ENCODE measurements around the gene MAML2. TPM values are rescaled to one million over a fixed set of nuclear protein-coding genes. Genes with fewer than 3 reads are reported as not detected.

Gene MAML2
- total and polyA plus RNA-seq, 8 donors, result 2.4 to 11.8 (median 4.1) TPM

DNA sequence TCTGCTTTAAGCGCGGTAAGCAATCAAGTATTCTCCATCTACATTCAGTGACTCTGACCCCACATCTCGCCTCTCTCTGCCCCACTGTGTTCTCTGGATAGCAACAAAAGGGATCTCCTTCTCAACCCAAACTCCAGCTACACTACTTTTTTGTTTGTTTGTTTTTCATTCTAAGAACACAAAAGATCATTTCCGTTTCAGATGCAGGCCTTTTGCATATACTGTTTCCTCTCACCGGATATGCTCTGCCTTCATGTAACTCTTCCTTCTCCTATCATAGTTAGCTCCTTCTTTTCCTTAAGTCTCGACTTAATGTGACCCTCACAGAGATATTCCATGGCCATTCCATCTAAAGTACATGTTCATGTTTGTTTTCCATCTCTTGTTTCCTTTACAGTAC lies 239.3 kb downstream of the MAML2 start:
- H3K27me3 ChIP-seq, result no peaks in the 10 kb centered on the region
- FAIRE-seq (no peak), DNase-seq (no peak), ATAC-seq (no peak)
- peaks cover 0 to 8% (median 0%) of the 10 kb centered on the region in 3 donors for H3K4me1 ChIP-seq
- H3K4me3 ChIP-seq, result no peak overlapping the region
- H3K27ac ChIP-seq, result no peak overlapping the region
- TF ChIP-seq, protein P1, sequence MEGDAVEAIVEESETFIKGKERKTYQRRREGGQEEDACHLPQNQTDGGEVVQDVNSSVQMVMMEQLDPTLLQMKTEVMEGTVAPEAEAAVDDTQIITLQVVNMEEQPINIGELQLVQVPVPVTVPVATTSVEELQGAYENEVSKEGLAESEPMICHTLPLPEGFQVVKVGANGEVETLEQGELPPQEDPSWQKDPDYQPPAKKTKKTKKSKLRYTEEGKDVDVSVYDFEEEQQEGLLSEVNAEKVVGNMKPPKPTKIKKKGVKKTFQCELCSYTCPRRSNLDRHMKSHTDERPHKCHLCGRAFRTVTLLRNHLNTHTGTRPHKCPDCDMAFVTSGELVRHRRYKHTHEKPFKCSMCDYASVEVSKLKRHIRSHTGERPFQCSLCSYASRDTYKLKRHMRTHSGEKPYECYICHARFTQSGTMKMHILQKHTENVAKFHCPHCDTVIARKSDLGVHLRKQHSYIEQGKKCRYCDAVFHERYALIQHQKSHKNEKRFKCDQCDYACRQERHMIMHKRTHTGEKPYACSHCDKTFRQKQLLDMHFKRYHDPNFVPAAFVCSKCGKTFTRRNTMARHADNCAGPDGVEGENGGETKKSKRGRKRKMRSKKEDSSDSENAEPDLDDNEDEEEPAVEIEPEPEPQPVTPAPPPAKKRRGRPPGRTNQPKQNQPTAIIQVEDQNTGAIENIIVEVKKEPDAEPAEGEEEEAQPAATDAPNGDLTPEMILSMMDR (IDR thresholded peaks at IDR 0.05), result no peak
- intact Hi-C loops (cut with DNase I), result no loop called here
- no peaks in the 10 kb centered on the region for H3K9me3 ChIP-seq
- no peaks in the 10 kb centered on the region for H3K36me3 ChIP-seq
- WGBS, 2 donors, result 71 to 82% methylated on average over 6 of the region's 6 CpGs

GRCh38 chr11:96103102-96103501 lies 239.9 kb downstream of the MAML2 start:
- ATAC-seq (no peak), DNase-seq (no peak), FAIRE-seq (no peak)
- no peak overlapping the region for H3K27ac ChIP-seq
- intact Hi-C loops (cut with DNase I), result no loop called here
- peaks cover 0 to 14% (median 3%) of the 10 kb centered on the region in 3 donors for H3K4me1 ChIP-seq
- 82 to 93% methylated on average over 1 of the region's 1 CpG for WGBS, 2 donors
- no peak overlapping the region for H3K4me3 ChIP-seq
- TF ChIP-seq, protein P1 (IDR thresholded peaks at IDR 0.05), result no peak
- H3K9me3 ChIP-seq, result no peaks in the 10 kb centered on the region
- H3K36me3 ChIP-seq, result no peaks in the 10 kb centered on the region
- no peaks in the 10 kb centered on the region for H3K27me3 ChIP-seq

DNA sequence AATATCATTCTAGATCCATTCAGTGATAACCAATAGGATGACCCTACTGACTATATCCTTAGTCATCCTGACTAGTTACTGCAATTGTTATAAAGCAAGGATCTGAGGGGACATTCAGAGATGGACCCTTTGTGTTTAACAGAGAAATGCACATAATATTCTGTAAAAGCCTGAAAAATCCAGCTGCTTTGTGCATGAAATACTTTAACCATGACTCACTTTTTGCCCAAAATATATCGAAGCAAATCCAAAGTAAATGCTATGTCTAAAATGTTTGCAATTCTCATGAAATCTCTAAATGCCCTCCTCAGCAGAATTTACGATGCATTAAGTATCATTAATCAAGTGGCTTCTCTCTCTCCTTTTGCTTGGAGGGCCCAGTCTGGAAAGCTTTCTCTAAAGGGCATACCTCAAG lies 240.3 kb downstream of the MAML2 start:
- no peaks in the 10 kb centered on the region for H3K9me3 ChIP-seq
- no peak overlapping the region for H3K4me3 ChIP-seq
- H3K4me1 ChIP-seq, result peaks cover 0 to 18% (median 6%) of the 10 kb centered on the region in 3 donors
- 36 to 41% methylated on average over 2 of the region's 2 CpGs for WGBS, 2 donors
- FAIRE-seq, result no peak
- TF ChIP-seq, protein P1 (IDR thresholded peaks at IDR 0.05), result no peak
- intact Hi-C loops (cut with DNase I), result no loop called here
- H3K27ac ChIP-seq, result no peak overlapping the region
- ATAC-seq, result no peak
- H3K27me3 ChIP-seq, result no peaks in the 10 kb centered on the region
- no peak for DNase-seq
- no peaks in the 10 kb centered on the region for H3K36me3 ChIP-seq

DNA sequence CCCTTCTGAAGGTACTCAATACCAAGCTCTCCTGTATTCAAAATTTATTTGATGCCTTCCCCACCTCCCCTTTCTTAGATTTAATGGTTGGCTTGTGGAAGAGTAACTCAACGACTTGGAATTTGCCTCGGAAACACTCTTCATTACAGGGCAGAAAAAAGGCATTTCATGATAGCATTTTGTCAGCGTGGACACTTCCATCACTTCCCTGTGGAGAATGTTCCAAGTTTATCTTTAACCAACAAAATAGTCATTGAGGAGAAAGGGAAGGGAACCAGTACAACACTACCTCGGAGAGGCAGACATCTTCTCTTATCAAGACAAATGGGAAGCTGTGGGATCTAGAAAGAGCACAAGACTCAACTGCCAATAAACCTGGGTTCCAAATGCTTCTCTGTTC lies 241.8 kb downstream of the MAML2 start:
- no peaks in the 10 kb centered on the region for H3K27me3 ChIP-seq
- no peaks in the 10 kb centered on the region for H3K36me3 ChIP-seq
- 34 to 39% methylated on average over 4 of the region's 4 CpGs for WGBS, 2 donors
- H3K9me3 ChIP-seq, result no peaks in the 10 kb centered on the region
- ATAC-seq, result no peak
- H3K27ac ChIP-seq, result peak overlapping the region in 1 of 4 donors; percentile 36
- no peak for DNase-seq
- intact Hi-C loops (cut with DNase I), result no loop called here
- FAIRE-seq, result no peak
- H3K4me1 ChIP-seq, result peaks cover 7 to 31% (median 8%) of the 10 kb centered on the region in 3 donors
- no peak overlapping the region for H3K4me3 ChIP-seq
- TF ChIP-seq, protein P1 (IDR thresholded peaks at IDR 0.05), result no peak

- FAIRE-seq (no peak), ATAC-seq (peak; percentile 65 to 80 (median 76)), DNase-seq (peak in 2 of 6 donors; percentile 23 to 25)
- Histone ChIP-seq H3K4me1 (peaks cover 7 to 31% (median 16%) of the 10 kb centered on the region in 3 donors), H3K9me3 (no peaks in the 10 kb centered on the region), H3K27ac (peak overlapping the region; percentile 37 to 83 (median 81)), H3K27me3 (no peaks in the 10 kb centered on the region), H3K36me3 (no peaks in the 10 kb centered on the region), H3K4me3 (no peak overlapping the region)
- WGBS, 2 donors, result 36 to 38% methylated on average over 7 of the region's 7 CpGs
- TF ChIP-seq, protein P1 (IDR thresholded peaks at IDR 0.05), result no peak
- intact Hi-C loops (cut with DNase I), result no loop called here
Observed at GRCh38 chr11:96098511-96099241, 244.3 kb downstream of the MAML2 start.

Measured in pancreas (tissue), 10 donors.